Fibroblast of gingiva (primary cell): Measurements from ENCODE around the gene ASCL3.
"Not testable (repeated sequence)": the region's sequence is repeated elsewhere in the genome, so short reads cannot be mapped to it uniquely, and the experiment has no call there.

Experiments used
- DNase-seq: peaks from one replicate; pipeline ENCODE4 v3.0.0-alpha.2; 2011; ENCODE audit warnings: low read depth

The ASCL3 gene, protein sequence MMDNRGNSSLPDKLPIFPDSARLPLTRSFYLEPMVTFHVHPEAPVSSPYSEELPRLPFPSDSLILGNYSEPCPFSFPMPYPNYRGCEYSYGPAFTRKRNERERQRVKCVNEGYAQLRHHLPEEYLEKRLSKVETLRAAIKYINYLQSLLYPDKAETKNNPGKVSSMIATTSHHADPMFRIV

GRCh38 chr11:8942518-8943066 lies at the start of gene ASCL3:
TSS of gene ASCL3 (minus strand) at chr11:8943016. CDS start at chr11:8938161, 4,855 bp downstream.
- no peak for DNase-seq

DNA sequence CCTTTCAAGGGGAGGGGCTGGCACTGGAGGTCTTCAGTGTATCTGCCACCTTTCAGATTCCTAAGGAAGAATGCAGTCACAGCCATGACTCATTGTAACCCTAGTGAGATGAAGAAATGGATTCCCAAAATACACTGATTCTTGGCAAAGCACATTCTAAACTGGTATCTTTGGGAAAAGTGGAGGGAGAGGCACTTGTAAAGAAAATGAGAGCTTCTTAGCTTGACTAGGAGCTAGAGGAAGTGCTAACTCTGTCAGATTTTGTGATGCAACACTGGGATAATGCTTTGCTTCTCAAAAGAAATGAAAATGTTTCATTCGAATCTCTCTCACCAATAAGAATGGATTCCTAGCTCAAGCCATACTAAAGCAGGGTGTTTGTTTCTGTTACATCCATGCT lies 46.6 kb upstream of the ASCL3 start:
- peak; percentile 41 for DNase-seq

DNA sequence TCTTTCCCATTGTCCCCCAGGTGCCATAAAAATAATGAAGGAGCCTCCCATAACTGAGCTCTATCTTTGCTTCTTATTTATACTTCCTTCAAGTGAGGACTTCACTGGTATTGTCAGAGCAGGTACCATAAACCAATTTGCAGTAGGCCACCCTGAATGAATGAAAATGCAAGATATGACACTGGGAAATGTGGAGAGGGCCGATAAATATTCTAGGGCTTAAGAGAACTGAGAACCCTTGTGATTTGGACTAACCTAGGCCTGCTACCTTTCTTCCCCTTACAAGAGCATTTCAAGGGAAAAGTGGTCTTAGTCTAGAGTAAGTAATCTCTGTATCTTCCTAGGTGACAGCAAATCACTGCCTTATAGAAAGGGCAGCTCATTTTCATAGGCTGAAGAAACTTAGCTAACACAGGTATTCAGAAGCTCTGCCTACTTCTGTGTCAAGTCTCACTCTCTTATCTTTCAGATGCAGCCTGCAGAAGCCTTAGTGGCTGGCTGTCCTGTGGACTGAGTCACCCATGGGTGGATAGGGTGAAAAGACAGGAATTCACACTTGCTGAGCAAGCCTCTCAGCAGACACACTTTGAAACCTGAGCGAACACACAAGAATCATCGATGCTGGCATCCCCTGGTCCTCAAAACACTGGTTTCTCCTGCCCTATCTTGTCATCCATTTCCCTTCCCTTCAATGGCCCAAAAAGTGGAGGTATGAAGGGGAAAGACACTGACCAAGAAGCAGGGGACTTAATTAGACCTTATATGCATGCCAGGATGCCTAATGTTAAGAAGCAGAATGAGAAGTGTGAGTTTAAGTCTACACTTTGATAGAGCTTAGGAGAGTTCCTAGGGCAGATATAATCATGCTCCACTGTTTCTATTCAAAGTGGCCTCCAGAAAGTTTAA lies 45.8 kb upstream of the ASCL3 start:
- no peak for DNase-seq

DNA sequence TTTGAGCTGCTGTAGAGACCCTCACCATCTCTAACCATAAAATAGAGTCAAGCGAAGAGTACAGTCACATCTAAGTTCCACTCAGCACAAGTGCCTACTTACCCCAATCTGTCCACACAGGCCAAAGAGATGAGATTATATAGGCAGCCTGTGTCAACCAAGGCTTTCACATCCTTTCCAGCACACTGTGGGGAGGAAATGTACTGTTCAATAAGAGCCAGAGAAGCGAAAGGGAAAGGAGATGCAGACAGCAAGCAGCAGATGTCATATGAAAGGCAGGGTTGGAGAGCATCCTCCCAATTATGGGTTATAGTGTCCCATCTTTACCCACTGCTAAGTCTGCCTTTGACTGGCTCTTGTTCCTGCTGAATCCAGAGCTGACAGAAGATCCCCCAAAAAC lies 44.6 kb upstream of the ASCL3 start:
- DNase-seq: no peak

DNA sequence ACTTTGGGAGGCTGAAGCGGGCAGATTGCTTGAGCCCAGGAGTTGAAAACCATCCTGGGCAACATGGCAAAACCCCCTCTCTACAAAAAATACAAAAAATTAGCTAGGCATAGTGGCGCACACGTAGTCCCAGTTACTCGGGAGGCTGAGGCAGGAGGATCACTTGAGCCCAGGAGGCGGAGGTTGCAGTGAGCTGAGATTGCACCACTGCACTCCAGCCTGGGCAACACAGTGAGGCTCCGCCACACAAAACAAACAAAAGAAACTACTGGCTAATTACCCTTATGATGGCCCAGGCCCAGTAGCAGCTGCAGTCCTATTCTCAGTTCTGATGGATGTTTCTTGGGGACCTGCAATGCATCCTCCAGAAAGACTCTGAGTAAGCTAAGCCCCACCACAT lies 44.0 kb upstream of the ASCL3 start:
- DNase-seq: not testable (repeated sequence)

DNA sequence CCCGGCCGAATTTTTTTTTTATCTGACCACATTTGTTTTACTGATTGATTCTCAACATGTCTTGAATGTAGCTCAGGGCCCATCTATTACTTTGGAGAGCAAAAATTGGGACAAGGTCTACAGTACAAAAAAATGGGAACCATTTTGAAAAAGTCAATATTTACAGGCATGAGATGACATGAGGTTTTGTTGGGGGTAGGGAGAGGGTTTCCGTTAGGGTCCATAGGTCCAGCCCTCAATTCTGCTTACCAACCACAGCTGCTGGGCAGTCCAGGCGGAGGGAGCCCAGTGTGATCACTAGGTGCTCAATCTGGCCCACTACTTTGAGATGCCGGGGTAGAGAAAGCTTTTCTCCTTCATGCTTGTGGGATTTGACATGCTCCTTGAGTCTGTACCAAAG lies 42.6 kb upstream of the ASCL3 start:
- no peak for DNase-seq

DNA sequence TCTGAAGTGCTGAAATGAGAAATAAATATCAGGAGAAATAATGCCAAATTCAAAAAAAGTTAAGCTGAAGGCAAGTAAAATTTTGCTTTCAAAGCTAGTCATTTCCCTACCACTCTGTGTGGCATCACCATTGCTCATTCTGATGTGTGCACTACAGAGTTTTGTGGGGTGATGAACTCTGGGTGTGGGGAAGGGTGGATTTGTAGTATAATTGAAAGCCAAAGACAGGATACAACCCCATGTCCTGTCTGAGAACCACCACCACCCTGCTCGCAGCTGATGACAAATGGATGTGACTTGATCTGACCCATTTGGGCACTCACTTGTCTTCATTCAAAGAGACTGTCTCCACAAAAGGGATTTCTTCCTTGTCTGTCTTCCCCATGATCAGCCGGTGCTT lies 40.7 kb upstream of the ASCL3 start:
- DNase-seq: no peak

- no peak for DNase-seq
Measured at GRCh38 chr11:8980485-8980884, 37.7 kb upstream of the ASCL3 start.

GRCh38 chr11:8979365-8979764 lies 36.5 kb upstream of the ASCL3 start:
- DNase-seq: not testable (repeated sequence)

DNA sequence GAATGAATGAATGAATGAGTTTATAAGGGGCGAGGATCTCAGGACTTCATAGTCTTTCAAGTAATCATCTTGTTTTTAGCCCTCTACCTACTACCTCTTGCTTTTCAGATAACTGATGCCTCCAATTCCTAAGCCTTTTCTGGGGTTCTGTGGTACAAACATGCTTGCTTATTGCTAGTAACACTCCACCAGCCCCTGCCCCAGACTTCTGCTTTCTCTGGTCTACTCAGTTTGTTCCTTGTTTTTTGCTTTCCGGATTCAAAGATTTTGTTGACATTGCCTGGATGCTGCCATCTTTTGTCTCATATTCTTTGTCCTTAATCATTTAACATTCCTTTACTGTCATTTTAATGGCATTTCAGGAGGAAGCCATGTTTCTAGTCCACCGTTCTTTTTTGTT lies 30.3 kb upstream of the ASCL3 start:
- no peak for DNase-seq

GRCh38 chr11:8971924-8972316 lies 29.1 kb upstream of the ASCL3 start:
- DNase-seq: no peak

GRCh38 chr11:8971196-8971923 lies 28.5 kb upstream of the ASCL3 start:
- DNase-seq: peak; percentile 8

DNA sequence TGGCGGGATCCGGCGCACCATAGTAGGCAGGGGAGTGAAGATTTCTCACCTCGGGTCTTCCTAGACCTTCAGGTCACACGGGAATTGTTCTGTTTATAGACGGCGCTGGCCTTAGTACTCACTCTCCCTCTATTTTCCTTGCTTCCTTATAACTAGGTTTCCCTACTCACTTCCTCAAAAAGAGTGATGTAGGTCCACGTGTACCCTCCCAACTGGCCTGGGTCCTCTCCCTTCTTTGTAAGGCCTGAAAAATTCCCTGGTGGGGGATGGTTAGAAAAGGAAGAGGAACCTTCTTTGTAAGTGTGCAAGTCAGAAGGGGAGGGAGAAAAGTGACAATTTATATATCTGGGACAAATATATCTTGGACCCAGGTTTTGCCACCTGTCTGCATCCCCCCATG lies 24.4 kb upstream of the ASCL3 start:
- no peak for DNase-seq

DNA sequence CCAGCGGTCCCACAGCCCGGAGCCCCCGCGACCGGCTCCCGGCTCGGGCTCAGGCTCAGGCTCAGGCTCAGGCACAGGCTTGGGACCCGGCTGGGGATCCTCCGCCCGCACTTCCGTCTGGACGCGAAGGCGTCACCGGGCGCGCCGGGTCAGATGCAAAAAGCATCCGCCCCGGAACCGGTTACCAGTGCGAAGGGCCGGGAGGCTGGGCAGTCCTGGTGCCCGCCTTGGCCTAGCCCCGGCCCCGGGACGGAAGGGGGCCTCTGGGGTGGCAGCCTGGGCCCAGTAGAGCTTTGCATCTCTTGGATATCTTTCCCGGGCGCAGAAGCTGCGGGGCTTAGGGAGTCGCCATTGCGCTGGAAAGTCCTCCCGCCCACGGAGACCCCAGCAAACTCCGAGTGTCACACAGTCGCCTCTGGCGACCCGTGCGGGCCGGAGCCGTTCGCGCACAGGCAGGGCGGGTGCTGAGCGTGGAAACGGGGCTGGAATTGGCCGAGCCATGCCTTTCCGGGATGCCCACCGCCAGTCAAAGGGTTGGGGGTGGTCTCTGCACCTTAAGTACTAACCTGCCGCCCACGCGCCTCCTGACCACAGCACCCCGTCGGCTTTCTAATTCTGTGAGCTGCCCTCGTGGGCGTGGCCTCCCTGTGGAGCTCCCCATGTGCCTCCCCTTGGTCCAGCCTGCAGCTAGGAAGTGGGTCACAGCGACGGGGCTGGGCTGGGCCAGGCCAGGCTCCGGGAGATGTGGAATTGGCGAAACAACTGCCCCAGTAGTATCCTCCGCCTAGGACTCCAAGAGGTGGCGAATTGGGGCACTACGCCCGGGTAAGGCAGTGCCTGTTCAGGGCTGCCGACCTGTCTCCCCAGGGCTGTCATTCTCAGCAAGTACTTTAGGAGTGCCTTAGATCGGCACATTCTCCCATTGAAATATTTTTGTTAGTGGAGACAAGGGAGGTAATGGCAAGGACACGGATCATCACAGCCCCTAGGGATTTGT lies 21.8 kb upstream of the ASCL3 start, which contains the start of gene TMEM9B:
TMEM9B (minus strand) TSS at position 119 of the 997 bp plus-strand sequence. CDS start 129 bp downstream, outside the sequence.
- DNase-seq: peak; percentile 87

- no peak for DNase-seq
Measured at GRCh38 chr11:8963569-8964323, 20.9 kb upstream of the ASCL3 start.

GRCh38 chr11:8962841-8963240 lies 20.0 kb upstream of the ASCL3 start:
- DNase-seq: no peak

DNA sequence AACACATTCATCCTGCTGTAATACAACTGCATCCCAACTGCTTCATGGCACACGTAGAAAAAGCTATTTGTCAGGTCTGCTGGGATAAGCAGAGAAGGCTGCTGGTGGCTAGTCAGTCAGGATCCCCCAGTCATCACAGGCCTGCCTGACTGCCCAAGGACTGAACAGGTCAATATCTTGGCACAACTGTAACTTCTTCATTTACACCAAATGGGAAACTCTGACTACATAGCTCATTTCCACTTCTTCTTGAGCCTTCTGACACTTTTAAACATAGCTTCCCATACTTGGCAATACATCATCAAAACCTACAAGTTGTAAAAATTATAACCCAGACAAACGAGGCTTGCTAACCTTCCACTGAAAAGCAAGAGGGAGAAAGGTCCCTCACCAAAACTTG lies 18.6 kb upstream of the ASCL3 start:
- DNase-seq: no peak

- peak; percentile 78 for DNase-seq
Measured at GRCh38 chr11:8959546-8960166, 16.8 kb upstream of the ASCL3 start.

DNA sequence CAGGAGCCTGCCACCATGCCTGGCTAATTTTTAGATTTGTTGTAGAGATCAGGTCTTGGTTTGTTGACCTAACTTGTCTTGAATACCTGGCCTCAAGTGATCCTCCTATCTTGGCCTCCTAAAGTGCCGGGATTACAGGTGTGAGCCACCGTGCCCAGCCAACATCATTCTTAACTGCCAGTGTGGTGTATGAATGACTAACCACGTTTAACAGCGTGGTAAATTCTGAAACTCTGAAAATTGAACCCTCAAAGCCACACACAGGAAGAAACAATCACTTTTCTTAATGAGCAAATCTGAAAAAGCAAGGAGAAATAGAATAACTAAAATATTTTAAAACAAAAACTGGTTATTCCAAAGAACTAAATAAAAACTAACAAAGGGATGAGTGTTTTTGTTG lies 14.0 kb upstream of the ASCL3 start:
- DNase-seq: no peak

GRCh38 chr11:8948886-8949285 lies 6.1 kb upstream of the ASCL3 start:
- no peak for DNase-seq
